ENCODE measurements around the gene FAM149B1.

FAM149B1 gene

GRCh38 chr10:73246322-73246645 lies 78.4 kb downstream of the FAM149B1 start:
- Histone ChIP-seq H3K9ac (ENCODE audit: low read depth, low read length, poor library complexity, severe bottlenecking) (peak overlapping the region; percentile 94), H3K36me3 (ENCODE audit: insufficient read depth, low read length) (peaks cover 31% of the 10 kb centered on the region), H3K4me1 (ENCODE audit: insufficient read depth, low read length, poor library complexity, severe bottlenecking) (peaks cover 62% of the 10 kb centered on the region), H3K27me3 (ENCODE audit: insufficient read depth, low read length, poor library complexity, severe bottlenecking) (no peaks in the 10 kb centered on the region), H3K4me3 (ENCODE audit: low read length, poor library complexity, severe bottlenecking) (peak overlapping the region; percentile 96), H3K9me2 (replicated peaks; ENCODE audit: low read depth, low read length) (no peaks in the 10 kb centered on the region), H3K79me2 (ENCODE audit: insufficient read depth, low read length) (peaks cover 91% of the 10 kb centered on the region), H3F3A (ENCODE audit: low read depth) (peaks cover 18% of the 10 kb centered on the region; the same call in 1 of the 2 replicates), H4K20me1 (ENCODE audit: insufficient read depth, low read length, poor library complexity, severe bottlenecking) (peaks cover 42% of the 10 kb centered on the region), H3K9me3 (ENCODE audit: insufficient read depth, low read depth, low read length) (no peaks in the 10 kb centered on the region), H2AFZ (ENCODE audit: low read length) (peak overlapping the region; percentile 72; the same call in 1 of the 2 replicates), H3K4me2 (ENCODE audit: low read depth, low read length, poor library complexity, severe bottlenecking) (peak overlapping the region; percentile 90)
- no peak for TF ChIP-seq CTCF (conservative IDR thresholded peaks at IDR 0.05; ENCODE audit: low read length)
- no peak for TF ChIP-seq EZH2phosphoT487 (IDR thresholded peaks at IDR 0.05; ENCODE audit: borderline replicate concordance)

- peaks cover 26% of the 10 kb centered on the region; the same call in 1 of the 2 replicates for H3K36me3 ChIP-seq (ENCODE audit: insufficient read depth, low read length)
- peak within 1 kb of the TSS; percentile 94 for H3K9ac ChIP-seq (ENCODE audit: low read depth, low read length, poor library complexity, severe bottlenecking)
- H3K27me3 ChIP-seq (ENCODE audit: insufficient read depth, low read length, poor library complexity, severe bottlenecking): no peaks in the 10 kb centered on the region
- peaks cover 18% of the 10 kb centered on the region; the same call in 1 of the 2 replicates for H3F3A ChIP-seq (ENCODE audit: low read depth)
- H2AFZ ChIP-seq (ENCODE audit: low read length): peak within 1 kb of the TSS; percentile 72
- peaks cover 91% of the 10 kb centered on the region for H3K79me2 ChIP-seq (ENCODE audit: insufficient read depth, low read length)
- peaks cover 40% of the 10 kb centered on the region for H4K20me1 ChIP-seq (ENCODE audit: insufficient read depth, low read length, poor library complexity, severe bottlenecking)
- H3K9me3 ChIP-seq (ENCODE audit: insufficient read depth, low read depth, low read length): no peaks in the 10 kb centered on the region
- peak within 1 kb of the TSS; percentile 96 for H3K4me3 ChIP-seq (ENCODE audit: low read length, poor library complexity, severe bottlenecking)
- H3K9me2 ChIP-seq (replicated peaks; ENCODE audit: low read depth, low read length): no peaks in the 10 kb centered on the region
- no peak for TF ChIP-seq EZH2phosphoT487 (IDR thresholded peaks at IDR 0.05; ENCODE audit: borderline replicate concordance)
- peaks cover 60% of the 10 kb centered on the region for H3K4me1 ChIP-seq (ENCODE audit: insufficient read depth, low read length, poor library complexity, severe bottlenecking)
- H3K4me2 ChIP-seq (ENCODE audit: low read depth, low read length, poor library complexity, severe bottlenecking): peak within 1 kb of the TSS; percentile 90
Observed at GRCh38 chr10:73246646-73247508, 79.0 kb downstream of the FAM149B1 start, which contains the start of gene DNAJC9. Gene DNAJC9 (minus strand): TSS chr10:73247255. CDS start chr10:73247189, 66 bp downstream.

GRCh38 chr10:73247509-73248258 lies 79.8 kb downstream of the FAM149B1 start:
- no peak for TF ChIP-seq CTCF (conservative IDR thresholded peaks at IDR 0.05; ENCODE audit: low read length)
- TF ChIP-seq EZH2phosphoT487 (IDR thresholded peaks at IDR 0.05; ENCODE audit: borderline replicate concordance): no peak
- Histone ChIP-seq H3K9me3 (ENCODE audit: insufficient read depth, low read depth, low read length) (no peaks in the 10 kb centered on the region), H4K20me1 (ENCODE audit: insufficient read depth, low read length, poor library complexity, severe bottlenecking) (peaks cover 40% of the 10 kb centered on the region), H3K4me1 (ENCODE audit: insufficient read depth, low read length, poor library complexity, severe bottlenecking) (peaks cover 57% of the 10 kb centered on the region), H3K9ac (ENCODE audit: low read depth, low read length, poor library complexity, severe bottlenecking) (peak overlapping the region; percentile 94), H3K27me3 (ENCODE audit: insufficient read depth, low read length, poor library complexity, severe bottlenecking) (no peaks in the 10 kb centered on the region), H3K36me3 (ENCODE audit: insufficient read depth, low read length) (peaks cover 19% of the 10 kb centered on the region; the same call in 1 of the 2 replicates), H3K4me3 (ENCODE audit: low read length, poor library complexity, severe bottlenecking) (peak overlapping the region; percentile 96), H2AFZ (ENCODE audit: low read length) (peak overlapping the region; percentile 48; the same call in 1 of the 2 replicates), H3K4me2 (ENCODE audit: low read depth, low read length, poor library complexity, severe bottlenecking) (peak overlapping the region; percentile 90), H3K79me2 (ENCODE audit: insufficient read depth, low read length) (peaks cover 90% of the 10 kb centered on the region), H3K9me2 (replicated peaks; ENCODE audit: low read depth, low read length) (no peaks in the 10 kb centered on the region), H3F3A (ENCODE audit: low read depth) (peaks cover 18% of the 10 kb centered on the region; the same call in 1 of the 2 replicates)
